Suppressor macrophage treated with lipopolysaccharide for 4 hours (primary cell): ENCODE measurements around the gene TESMIN.

Experiments used
- DNase-seq: peaks from one replicate; pipeline ENCODE4 v3.0.0-alpha.2; 2020

The TESMIN gene

GRCh38 chr11:68759991-68760390 lies 8.7 kb upstream of the TESMIN start:
- DNase-seq, result no peak

- no peak for DNase-seq
Observed at GRCh38 chr11:68757711-68758110, 6.4 kb upstream of the TESMIN start.

- DNase-seq, result no peak
Observed at GRCh38 chr11:68756171-68756766, 4.9 kb upstream of the TESMIN start.

GRCh38 chr11:68753300-68753699 lies 2.0 kb upstream of the TESMIN start:
- no peak for DNase-seq

- no peak for DNase-seq
Observed at GRCh38 chr11:68751004-68751325, 355 bp downstream of the TESMIN start.

GRCh38 chr11:68750195-68751003 lies 921 bp downstream of the TESMIN start:
- no peak for DNase-seq

- no peak for DNase-seq
Observed at GRCh38 chr11:68749229-68750123, 1.8 kb downstream of the TESMIN start.

GRCh38 chr11:68748061-68748460 lies 3.3 kb downstream of the TESMIN start:
- DNase-seq, result no peak

GRCh38 chr11:68743539-68743938 lies 7.8 kb downstream of the TESMIN start:
- no peak for DNase-seq

- no peak for DNase-seq
Observed at GRCh38 chr11:68741463-68741862, 9.9 kb downstream of the TESMIN start.

- DNase-seq, result peak; percentile 62
Observed at GRCh38 chr11:68735646-68736045, 15.7 kb downstream of the TESMIN start.

- peak; percentile 18 for DNase-seq
Observed at GRCh38 chr11:68735125-68735524, 16.2 kb downstream of the TESMIN start.

- DNase-seq, result peak; percentile 77
Observed at GRCh38 chr11:68734111-68734510, 17.2 kb downstream of the TESMIN start.

- DNase-seq, result no peak
Observed at GRCh38 chr11:68727783-68728182, 23.5 kb downstream of the TESMIN start.

GRCh38 chr11:68724293-68724692 lies 27.0 kb downstream of the TESMIN start:
- DNase-seq, result peak; percentile 41

- DNase-seq, result no peak
Observed at GRCh38 chr11:68722143-68722542, 29.2 kb downstream of the TESMIN start.

GRCh38 chr11:68721075-68721474 lies 30.2 kb downstream of the TESMIN start:
- no peak for DNase-seq

GRCh38 chr11:68715456-68716122 lies 35.7 kb downstream of the TESMIN start:
- no peak for DNase-seq

GRCh38 chr11:68714060-68714856 lies 37.1 kb downstream of the TESMIN start:
- no peak for DNase-seq

GRCh38 chr11:68711114-68711513 lies 40.2 kb downstream of the TESMIN start:
- DNase-seq, result no peak

GRCh38 chr11:68710409-68710808 lies 40.9 kb downstream of the TESMIN start:
- DNase-seq, result no peak

- peak; percentile 35 for DNase-seq
Observed at GRCh38 chr11:68709062-68709461, 42.3 kb downstream of the TESMIN start.
